Muscle layer of duodenum (tissue), 2 donors: ENCODE data around the gene CHSY1.
"Not testable (repeated sequence)": the region's sequence is repeated elsewhere in the genome, so short reads cannot be mapped to it uniquely, and the experiment has no call there.

ENCODE experiments used
- H3K27ac ChIP-seq: one replicate; pipeline ENCODE4 v1.7.0; 2013; ENCODE audit warnings: mild to moderate bottlenecking, low read length
- H3K27me3 ChIP-seq: one replicate; pipeline ENCODE4 v1.7.0; 2013; ENCODE audit warnings: low read depth, mild to moderate bottlenecking, control low read depth, low read length
- H3K36me3 ChIP-seq, 2 donors: one replicate each; pipeline ENCODE4 v1.7.0; 2013; ENCODE audit warnings: low read length in 2 of 2, control low read depth in 1 of 2, mild to moderate bottlenecking in 1 of 2; ENCODE audit not compliant: insufficient read depth in 2 of 2, control insufficient read depth in 1 of 2
- H3K4me1 ChIP-seq, 2 donors: one replicate each; pipeline ENCODE4 v1.7.0; 2013; ENCODE audit warnings: low read length in 2 of 2, mild to moderate bottlenecking in 2 of 2, control low read depth in 1 of 2, moderate library complexity in 1 of 2; ENCODE audit not compliant: insufficient read depth in 2 of 2, control insufficient read depth in 1 of 2
- H3K4me3 ChIP-seq, 2 donors: one replicate each; pipeline ENCODE4 v1.7.0; 2013; ENCODE audit warnings: low read length in 2 of 2, low read depth in 1 of 2, mild to moderate bottlenecking in 1 of 2
- H3K9me3 ChIP-seq, 2 donors: one replicate each; pipeline ENCODE4 v1.7.0; 2013; ENCODE audit warnings: low read length in 2 of 2, control low read depth in 1 of 2, mild to moderate bottlenecking in 1 of 2; ENCODE audit not compliant: control insufficient read depth in 1 of 2
- donor health status: healthy.

The CHSY1 gene

GRCh38 chr15:101217446-101217845, 34.4 kb downstream of the CHSY1 start:
- peaks cover 8 to 16% of the 10 kb centered on the region in 2 donors for H3K4me1 ChIP-seq
- H3K27me3 ChIP-seq, result no peaks in the 10 kb centered on the region
- H3K9me3 ChIP-seq, result no peaks in the 10 kb centered on the region
- no peak overlapping the region for H3K4me3 ChIP-seq
- H3K36me3 ChIP-seq, result peaks cover 0 to 4% of the 10 kb centered on the region in 2 donors
- H3K27ac ChIP-seq, result no peak overlapping the region

GRCh38 chr15:101216100-101216499, 35.7 kb downstream of the CHSY1 start:
- H3K27me3 ChIP-seq, result no peaks in the 10 kb centered on the region
- no peaks in the 10 kb centered on the region for H3K9me3 ChIP-seq
- no peak overlapping the region for H3K4me3 ChIP-seq
- H3K4me1 ChIP-seq, result peaks cover 3 to 6% of the 10 kb centered on the region in 2 donors
- H3K27ac ChIP-seq, result no peak overlapping the region
- H3K36me3 ChIP-seq, result peaks cover 0 to 4% of the 10 kb centered on the region in 2 donors

GRCh38 chr15:101215681-101216080, 36.2 kb downstream of the CHSY1 start:
- Histone ChIP-seq H3K27me3 (no peaks in the 10 kb centered on the region), H3K36me3 (peaks cover 0 to 4% of the 10 kb centered on the region in 2 donors), H3K4me3 (no peak overlapping the region), H3K27ac (no peak overlapping the region), H3K4me1 (peaks cover 4 to 11% of the 10 kb centered on the region in 2 donors), H3K9me3 (no peaks in the 10 kb centered on the region)

- H3K4me1 ChIP-seq, result peaks cover 15 to 22% of the 10 kb centered on the region in 2 donors
- not testable (repeated sequence) for H3K36me3 ChIP-seq, H3K4me3 ChIP-seq, H3K27me3 ChIP-seq, H3K9me3 ChIP-seq, H3K27ac ChIP-seq
These were observed 37.3 kb downstream of the CHSY1 start for GRCh38 chr15:101214435-101215097.

GRCh38 chr15:101213570-101213969, 38.3 kb downstream of the CHSY1 start:
- Histone ChIP-seq H3K27me3 (no peaks in the 10 kb centered on the region), H3K27ac (no peak overlapping the region), H3K9me3 (no peaks in the 10 kb centered on the region), H3K4me3 (no peak overlapping the region), H3K36me3 (peaks cover 0 to 4% of the 10 kb centered on the region in 2 donors), H3K4me1 (peaks cover 19 to 32% of the 10 kb centered on the region in 2 donors)

GRCh38 chr15:101213147-101213546, 38.7 kb downstream of the CHSY1 start:
- H3K27me3 ChIP-seq, result no peaks in the 10 kb centered on the region
- H3K27ac ChIP-seq, result no peak overlapping the region
- no peaks in the 10 kb centered on the region for H3K9me3 ChIP-seq
- H3K4me1 ChIP-seq, result peaks cover 19 to 34% of the 10 kb centered on the region in 2 donors
- H3K36me3 ChIP-seq, result peaks cover 0 to 4% of the 10 kb centered on the region in 2 donors
- no peak overlapping the region for H3K4me3 ChIP-seq

- no peaks in the 10 kb centered on the region for H3K36me3 ChIP-seq
- H3K27me3 ChIP-seq, result no peaks in the 10 kb centered on the region
- peaks cover 19 to 34% of the 10 kb centered on the region in 2 donors for H3K4me1 ChIP-seq
- H3K4me3 ChIP-seq, result no peak overlapping the region
- H3K27ac ChIP-seq, result no peak overlapping the region
- no peaks in the 10 kb centered on the region for H3K9me3 ChIP-seq
These were observed 40.0 kb downstream of the CHSY1 start for GRCh38 chr15:101211897-101212296.

GRCh38 chr15:101210466-101210865, 41.4 kb downstream of the CHSY1 start:
- Histone ChIP-seq H3K4me3 (no peak overlapping the region), H3K36me3 (no peaks in the 10 kb centered on the region), H3K4me1 (peaks cover 23 to 28% of the 10 kb centered on the region in 2 donors), H3K27ac (peak overlapping the region; percentile 57), H3K9me3 (no peaks in the 10 kb centered on the region), H3K27me3 (no peaks in the 10 kb centered on the region)

- no peak overlapping the region for H3K4me3 ChIP-seq
- no peaks in the 10 kb centered on the region for H3K9me3 ChIP-seq
- H3K4me1 ChIP-seq, result peaks cover 23 to 28% of the 10 kb centered on the region in 2 donors
- H3K27ac ChIP-seq, result no peak overlapping the region
- no peaks in the 10 kb centered on the region for H3K27me3 ChIP-seq
- H3K36me3 ChIP-seq, result no peaks in the 10 kb centered on the region
These were observed 41.8 kb downstream of the CHSY1 start for GRCh38 chr15:101210058-101210457.

- peaks cover 23 to 28% of the 10 kb centered on the region in 2 donors for H3K4me1 ChIP-seq
- H3K4me3 ChIP-seq, result no peak overlapping the region
- no peak overlapping the region for H3K27ac ChIP-seq
- H3K27me3 ChIP-seq, result no peaks in the 10 kb centered on the region
- no peaks in the 10 kb centered on the region for H3K9me3 ChIP-seq
- no peaks in the 10 kb centered on the region for H3K36me3 ChIP-seq
These were observed 42.5 kb downstream of the CHSY1 start for GRCh38 chr15:101209285-101209845.

GRCh38 chr15:101207867-101208288, 44.0 kb downstream of the CHSY1 start:
- Histone ChIP-seq H3K4me1 (peaks cover 23 to 28% of the 10 kb centered on the region in 2 donors), H3K4me3 (no peak overlapping the region), H3K27me3 (no peaks in the 10 kb centered on the region), H3K9me3 (no peaks in the 10 kb centered on the region), H3K36me3 (no peaks in the 10 kb centered on the region), H3K27ac (no peak overlapping the region)
